Skeletal muscle cell (primary cell): Measurements from ENCODE around the gene GCSAML.
"Not testable (repeated sequence)": the region's sequence is repeated elsewhere in the genome, so short reads cannot be mapped to it uniquely, and the experiment has no call there.

Experiments used
- DNase-seq: peaks from one replicate; pipeline ENCODE4 v3.0.0-alpha.2; 2010; ENCODE audit warnings: low read depth
- H3K4me3 ChIP-seq: 2 replicates; pipeline ENCODE4 v1.5.1; 2011; ENCODE audit warnings: low read depth, mild to moderate bottlenecking, control low read depth, low read length, moderate library complexity

GCSAML gene

GRCh38 chr1:247548769-247549182, at the start of gene GCSAML:
TSS of gene GCSAML (plus strand) at chr1:247549134. CDS start at chr1:247549192, 58 bp downstream.
- DNase-seq, result no peak
- no peak within 1 kb of the TSS for H3K4me3 ChIP-seq

GRCh38 chr1:247500865-247501264, 48.1 kb upstream of the GCSAML start:
- no peak overlapping the region for H3K4me3 ChIP-seq
- no peak for DNase-seq

- H3K4me3 ChIP-seq, result no peak overlapping the region
- DNase-seq, result no peak
Observed at GRCh38 chr1:247506831-247507230, 42.1 kb upstream of the GCSAML start.

- DNase-seq, result no peak
- H3K4me3 ChIP-seq, result no peak overlapping the region
Observed at GRCh38 chr1:247517795-247518612, 30.9 kb upstream of the GCSAML start.

- DNase-seq, result no peak
- no peak overlapping the region for H3K4me3 ChIP-seq
Observed at GRCh38 chr1:247518613-247518891, 30.4 kb upstream of the GCSAML start.

GRCh38 chr1:247521886-247522285, 27.0 kb upstream of the GCSAML start:
- not testable (repeated sequence) for DNase-seq, H3K4me3 ChIP-seq

GRCh38 chr1:247528812-247529474, 20.0 kb upstream of the GCSAML start:
- no peak for DNase-seq
- no peak overlapping the region for H3K4me3 ChIP-seq

- H3K4me3 ChIP-seq, result no peak overlapping the region
- no peak for DNase-seq
Observed at GRCh38 chr1:247529771-247530355, 19.1 kb upstream of the GCSAML start.

GRCh38 chr1:247530785-247531184, 18.1 kb upstream of the GCSAML start:
- no peak overlapping the region for H3K4me3 ChIP-seq
- no peak for DNase-seq

- no peak overlapping the region for H3K4me3 ChIP-seq
- no peak for DNase-seq
Observed at GRCh38 chr1:247531937-247532336, 17.0 kb upstream of the GCSAML start.

- DNase-seq, result no peak
- no peak overlapping the region for H3K4me3 ChIP-seq
Observed at GRCh38 chr1:247535402-247535801, 13.5 kb upstream of the GCSAML start.

GRCh38 chr1:247536340-247536739, 12.6 kb upstream of the GCSAML start, which contains the start of gene OR2C3:
TSS of gene OR2C3 (minus strand) at chr1:247536440. CDS start at chr1:247532511, 3,929 bp downstream.
- DNase-seq, result no peak
- no peak within 1 kb of the TSS for H3K4me3 ChIP-seq

GRCh38 chr1:247538561-247538960, 10.4 kb upstream of the GCSAML start:
- no peak overlapping the region for H3K4me3 ChIP-seq
- no peak for DNase-seq

- no peak overlapping the region for H3K4me3 ChIP-seq
- no peak for DNase-seq
Observed at GRCh38 chr1:247539215-247539614, 9.7 kb upstream of the GCSAML start.

GRCh38 chr1:247540581-247540980, 8.4 kb upstream of the GCSAML start:
- no peak overlapping the region for H3K4me3 ChIP-seq
- DNase-seq, result no peak

- no peak for DNase-seq
Observed at GRCh38 chr1:247542811-247543210, 6.1 kb upstream of the GCSAML start.

GRCh38 chr1:247548092-247548491, 842 bp upstream of the GCSAML start:
- H3K4me3 ChIP-seq, result no peak overlapping the region
- no peak for DNase-seq

More at GRCh38 chr1:247542811-247543210, 6.1 kb upstream of the GCSAML start:
- no peak overlapping the region for H3K4me3 ChIP-seq

GRCh38 chr1:247551721-247552120, 2.8 kb downstream of the GCSAML start:
- no peak overlapping the region for H3K4me3 ChIP-seq
- DNase-seq, result peak; percentile 11

- no peak for DNase-seq
Observed at GRCh38 chr1:247552231-247552630, 3.3 kb downstream of the GCSAML start.

GRCh38 chr1:247557926-247558674, 9.2 kb downstream of the GCSAML start:
- H3K4me3 ChIP-seq, result no peak overlapping the region
- DNase-seq, result no peak

More at GRCh38 chr1:247552231-247552630, 3.3 kb downstream of the GCSAML start:
- no peak overlapping the region for H3K4me3 ChIP-seq
